Stimulated activated CD4-positive, alpha-beta T cell treated with anti-CD3 and anti-CD28 coated beads, Interleukin-1b, Interleukin-23, amount 100 ng/mL, for 1 hour (primary cell): Measurements from ENCODE around the gene TM7SF3.
"Not testable (repeated sequence)": the region's sequence is repeated elsewhere in the genome, so short reads cannot be mapped to it uniquely, and the experiment has no call there.

ENCODE experiments used
- DNase-seq, 2 donors: peaks; one replicate each; pipeline ENCODE4 v3.0.0-alpha.2; 2020; ENCODE audit warnings: low read depth in 2 of 2

TM7SF3 gene

GRCh38 chr12:26978801-26979200, 35.4 kb downstream of the TM7SF3 start:
- DNase-seq = no peak

GRCh38 chr12:26976687-26977086, 37.5 kb downstream of the TM7SF3 start:
- DNase-seq = no peak

GRCh38 chr12:26971963-26972362, 42.2 kb downstream of the TM7SF3 start:
- peak in 1 of 2 donors; percentile 26 for DNase-seq

GRCh38 chr12:26970136-26970535, 44.0 kb downstream of the TM7SF3 start:
- DNase-seq = no peak

- DNase-seq = no peak
Measured at GRCh38 chr12:26966842-26967241, 47.3 kb downstream of the TM7SF3 start.

GRCh38 chr12:26963413-26963812, 50.8 kb downstream of the TM7SF3 start:
- DNase-seq = no peak

GRCh38 chr12:26961803-26962202, 52.4 kb downstream of the TM7SF3 start:
- no peak for DNase-seq

GRCh38 chr12:26961391-26961790, 52.8 kb downstream of the TM7SF3 start:
- not testable (repeated sequence) for DNase-seq

- no peak for DNase-seq
Measured at GRCh38 chr12:26954027-26954426, 60.2 kb downstream of the TM7SF3 start.

- DNase-seq = no peak
Measured at GRCh38 chr12:26953447-26953846, 60.7 kb downstream of the TM7SF3 start.

- no peak for DNase-seq
Measured at GRCh38 chr12:26948309-26948708, 65.9 kb downstream of the TM7SF3 start.

- no peak for DNase-seq
Measured at GRCh38 chr12:26941215-26941594, 73.0 kb downstream of the TM7SF3 start.

GRCh38 chr12:26940516-26941214, 73.5 kb downstream of the TM7SF3 start:
- no peak for DNase-seq

- DNase-seq = no peak
Measured at GRCh38 chr12:26939953-26940352, 74.2 kb downstream of the TM7SF3 start.

GRCh38 chr12:26939192-26939832, 74.9 kb downstream of the TM7SF3 start:
- no peak for DNase-seq

GRCh38 chr12:26938701-26939062, 75.5 kb downstream of the TM7SF3 start:
- no peak for DNase-seq

GRCh38 chr12:26937863-26938700, 76.1 kb downstream of the TM7SF3 start, which contains the start of the genes FGFR1OP2 and INTS13:
FGFR1OP2 (plus strand) TSS chr12:26938470; CDS start chr12:26954159, 15,689 bp downstream.
INTS13 (minus strand) TSS chr12:26937981; CDS start chr12:26936803, 1,178 bp downstream.
- peak; percentile 90 to 92 for DNase-seq

- DNase-seq = no peak
Measured at GRCh38 chr12:26937443-26937862, 76.7 kb downstream of the TM7SF3 start.

GRCh38 chr12:26936559-26937442, 77.4 kb downstream of the TM7SF3 start:
- no peak for DNase-seq

GRCh38 chr12:26935636-26936378, 78.4 kb downstream of the TM7SF3 start:
- no peak for DNase-seq

- DNase-seq = no peak
Measured at GRCh38 chr12:26929590-26929989, 84.6 kb downstream of the TM7SF3 start.
